Right lobe of liver (tissue), 4 donors: ENCODE measurements around the gene TMEM255A.

Experiments
- POLR2A ChIP-seq: fragments of 450-650 bp; IDR thresholded peaks from one replicate; pipeline ENCODE4 v1.6.1; 2017; ENCODE audit warnings: antibody characterized with exemption, mild to moderate bottlenecking
- TF ChIP-seq, protein P1 (sequence below), 4 donors: fragments of 200-600 bp in 3 of 4; fragments of 450-650 bp in 1 of 4; IDR thresholded peaks; one replicate each; pipeline versions ENCODE4 v1.5.1 to v1.8.0; 2016 to 2022; ENCODE audit warnings: antibody characterized with exemption in 4 of 4, mild to moderate bottlenecking in 2 of 4
- donor health status: DM: no; HTN: no; CAD: no.
- donor health status: DM: no; HTN: no; CAD: no.
- donor health status: DM: no; HTN: yes; CAD: no.

DNA sequence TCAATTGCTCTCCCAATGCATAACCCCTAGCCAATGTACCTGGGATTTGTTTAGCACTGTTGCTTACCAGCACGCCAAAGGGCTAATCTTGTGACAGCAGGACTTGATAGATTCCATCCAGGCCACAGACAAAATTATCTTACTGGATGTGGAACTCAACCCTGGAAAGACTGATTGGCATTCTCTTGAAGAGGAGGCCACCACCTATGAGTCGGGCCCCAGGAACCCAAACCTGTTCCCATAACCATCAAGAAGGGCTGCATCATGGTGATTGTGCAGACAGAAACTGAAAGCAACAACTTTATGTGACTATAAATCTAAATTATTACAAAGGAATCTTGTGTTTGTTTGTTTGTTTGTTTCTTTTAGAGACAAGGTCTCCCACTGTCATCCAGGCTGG, 19.9 kb upstream of the TMEM255A start:
- no peak for TF ChIP-seq POLR2A
- TF ChIP-seq, protein P1, sequence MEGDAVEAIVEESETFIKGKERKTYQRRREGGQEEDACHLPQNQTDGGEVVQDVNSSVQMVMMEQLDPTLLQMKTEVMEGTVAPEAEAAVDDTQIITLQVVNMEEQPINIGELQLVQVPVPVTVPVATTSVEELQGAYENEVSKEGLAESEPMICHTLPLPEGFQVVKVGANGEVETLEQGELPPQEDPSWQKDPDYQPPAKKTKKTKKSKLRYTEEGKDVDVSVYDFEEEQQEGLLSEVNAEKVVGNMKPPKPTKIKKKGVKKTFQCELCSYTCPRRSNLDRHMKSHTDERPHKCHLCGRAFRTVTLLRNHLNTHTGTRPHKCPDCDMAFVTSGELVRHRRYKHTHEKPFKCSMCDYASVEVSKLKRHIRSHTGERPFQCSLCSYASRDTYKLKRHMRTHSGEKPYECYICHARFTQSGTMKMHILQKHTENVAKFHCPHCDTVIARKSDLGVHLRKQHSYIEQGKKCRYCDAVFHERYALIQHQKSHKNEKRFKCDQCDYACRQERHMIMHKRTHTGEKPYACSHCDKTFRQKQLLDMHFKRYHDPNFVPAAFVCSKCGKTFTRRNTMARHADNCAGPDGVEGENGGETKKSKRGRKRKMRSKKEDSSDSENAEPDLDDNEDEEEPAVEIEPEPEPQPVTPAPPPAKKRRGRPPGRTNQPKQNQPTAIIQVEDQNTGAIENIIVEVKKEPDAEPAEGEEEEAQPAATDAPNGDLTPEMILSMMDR (IDR thresholded peaks at IDR 0.05): no peak
